Omental fat pad (tissue), 4 donors: ENCODE data around the gene ARHGEF40. TPM values are rescaled to one million over a fixed set of nuclear protein-coding genes. Genes with fewer than 3 reads are reported as not detected.
A peak's percentile ranks its signal among the peaks of the same experiment; 100 is the strongest.

Experiments
- ATAC-seq: fragments of 150-250 bp; one replicate; pipeline ENCODE4 v1.9.1; 2016; ENCODE audit warnings: mild to moderate bottlenecking, moderate library complexity; ENCODE audit not compliant: low FRiP score
- DNase-seq: peaks from one replicate; pipeline ENCODE4 v3.0.0-alpha.2; 2019; ENCODE audit warnings: low spot score
- CTCF ChIP-seq, 3 donors: fragments of 450-650 bp; IDR thresholded peaks; one replicate each; pipeline ENCODE4 v1.5.1; 2016 to 2017; ENCODE audit warnings: antibody characterized with exemption in 3 of 3, mild to moderate bottlenecking in 3 of 3, moderate library complexity in 2 of 3
- total RNA-seq, 4 donors: library from RNA; depleted of rRNA; stranded (reverse); fragments of >200 nt; gene quantifications; one replicate each; pipeline ENCODE4 v1.1.0, GENCODE V29; 2016

ARHGEF40 gene
- total RNA-seq, 4 donors from 2014 or later = 30.0 to 91.3 (median 40.6) TPM

- peak; percentile 69 for ATAC-seq
- TF ChIP-seq CTCF (IDR thresholded peaks at IDR 0.05) = peak in 1 of 3 donors; percentile 49
- no peak for DNase-seq
These were observed 34.5 kb downstream of the ARHGEF40 start for GRCh38 chr14:21104448-21105060.

- TF ChIP-seq CTCF (IDR thresholded peaks at IDR 0.05) = no peak
- no peak for ATAC-seq
- DNase-seq = no peak
These were observed 35.0 kb downstream of the ARHGEF40 start for GRCh38 chr14:21105095-21105494.

GRCh38 chr14:21106176-21106497 lies 36.0 kb downstream of the ARHGEF40 start:
- ATAC-seq (no peak), DNase-seq (no peak)
- no peak for TF ChIP-seq CTCF (IDR thresholded peaks at IDR 0.05)

- DNase-seq (peak; percentile 54), ATAC-seq (no peak)
These were observed 36.6 kb downstream of the ARHGEF40 start for GRCh38 chr14:21106498-21107282.

GRCh38 chr14:21107283-21107800 lies 37.2 kb downstream of the ARHGEF40 start:
- DNase-seq (no peak), ATAC-seq (no peak)
- TF ChIP-seq CTCF (IDR thresholded peaks at IDR 0.05) = no peak

More at GRCh38 chr14:21106498-21107282, 36.6 kb downstream of the ARHGEF40 start:
- TF ChIP-seq CTCF (IDR thresholded peaks at IDR 0.05) = peak in 2 of 3 donors; percentile 15 to 32

- ATAC-seq = no peak
- no peak for TF ChIP-seq CTCF (IDR thresholded peaks at IDR 0.05)
- DNase-seq = no peak
These were observed 38.7 kb downstream of the ARHGEF40 start for GRCh38 chr14:21108791-21109190.
